ENCODE results near the gene ACSBG1.

The ACSBG1 gene

GRCh38 chr15:78210349-78210717 lies 24.0 kb downstream of the ACSBG1 start:
- POLR2A ChIA-PET: no interaction called here
- CTCF ChIA-PET: no interaction called here
- no peak for TF ChIP-seq L3MBTL2 (conservative IDR thresholded peaks at IDR 0.05)
- TF ChIP-seq PKNOX1 (IDR thresholded peaks at IDR 0.05): no peak
- TF ChIP-seq NFRKB (IDR thresholded peaks at IDR 0.05): no peak
- TF ChIP-seq FOXK2 (IDR thresholded peaks at IDR 0.05): no peak
- TF ChIP-seq BHLHE40 (IDR thresholded peaks at IDR 0.05; ENCODE audit: borderline replicate concordance): no peak
- TF ChIP-seq ARNT (IDR thresholded peaks at IDR 0.05): no peak
- TF ChIP-seq LEF1 (IDR thresholded peaks at IDR 0.05; ENCODE audit: borderline replicate concordance): no peak
- TF ChIP-seq ZNF384 (IDR thresholded peaks at IDR 0.05): no peak
- TF ChIP-seq SP1 (IDR thresholded peaks at IDR 0.05): no peak
- no peak for TF ChIP-seq SUZ12 (IDR thresholded peaks at IDR 0.05)
- no peak for TF ChIP-seq CTBP1 (IDR thresholded peaks at IDR 0.05; ENCODE audit: borderline replicate concordance)
- no peak for TF ChIP-seq TARDBP (IDR thresholded peaks at IDR 0.05)
- TF ChIP-seq FOXA1 (IDR thresholded peaks at IDR 0.05): no peak
- no peak for TF ChIP-seq HDGF (IDR thresholded peaks at IDR 0.05; ENCODE audit: borderline replicate concordance)
- no peak for DNase-seq (ENCODE audit: extremely low spot score)

- ChIA-PET CTCF (interaction anchor here (1.2 kb wide), 1 partner anchor 32 kb away, joined by 3 read pairs; no protein-coding TSS in a partner anchor), POLR2A (no interaction called here)
- DNase-seq (ENCODE audit: extremely low spot score): no peak
- TF ChIP-seq L3MBTL2 (conservative IDR thresholded peaks at IDR 0.05) (no peak), NFRKB (IDR thresholded peaks at IDR 0.05) (no peak), BHLHE40 (IDR thresholded peaks at IDR 0.05; ENCODE audit: borderline replicate concordance) (no peak), FOXK2 (IDR thresholded peaks at IDR 0.05) (no peak), HDGF (IDR thresholded peaks at IDR 0.05; ENCODE audit: borderline replicate concordance) (no peak), CTBP1 (IDR thresholded peaks at IDR 0.05; ENCODE audit: borderline replicate concordance) (no peak), FOXA1 (IDR thresholded peaks at IDR 0.05) (no peak), ZNF384 (IDR thresholded peaks at IDR 0.05) (no peak), SP1 (IDR thresholded peaks at IDR 0.05) (no peak), FOXM1 (IDR thresholded peaks at IDR 0.05; ENCODE audit: borderline replicate concordance) (no peak), PKNOX1 (IDR thresholded peaks at IDR 0.05) (no peak)
These were observed 24.6 kb downstream of the ACSBG1 start for GRCh38 chr15:78209646-78210348.

- TF ChIP-seq LEF1 (IDR thresholded peaks at IDR 0.05; ENCODE audit: borderline replicate concordance) (no peak), FOXA1 (IDR thresholded peaks at IDR 0.05) (no peak), SUZ12 (IDR thresholded peaks at IDR 0.05) (no peak), HDGF (IDR thresholded peaks at IDR 0.05; ENCODE audit: borderline replicate concordance) (no peak), PKNOX1 (IDR thresholded peaks at IDR 0.05) (no peak), ARNT (IDR thresholded peaks at IDR 0.05) (no peak), CTBP1 (IDR thresholded peaks at IDR 0.05; ENCODE audit: borderline replicate concordance) (no peak), ZNF384 (IDR thresholded peaks at IDR 0.05) (no peak), ELF4 (IDR thresholded peaks at IDR 0.05) (no peak), L3MBTL2 (conservative IDR thresholded peaks at IDR 0.05) (no peak), NFRKB (IDR thresholded peaks at IDR 0.05) (no peak)
- CTCF ChIA-PET: interaction anchor here (1.2 kb wide), 1 partner anchor 31 kb away, joined by 3 read pairs; no protein-coding TSS in a partner anchor
- no peak for DNase-seq (ENCODE audit: extremely low spot score)
- POLR2A ChIA-PET: no interaction called here
These were observed 25.3 kb downstream of the ACSBG1 start for GRCh38 chr15:78208887-78209645.

- no peak for DNase-seq (ENCODE audit: extremely low spot score)
- no peak for TF ChIP-seq TARDBP (IDR thresholded peaks at IDR 0.05)
- no peak for TF ChIP-seq FOXK2 (IDR thresholded peaks at IDR 0.05)
- TF ChIP-seq ZNF384 (IDR thresholded peaks at IDR 0.05): no peak
- no peak for TF ChIP-seq HDGF (IDR thresholded peaks at IDR 0.05; ENCODE audit: borderline replicate concordance)
- no peak for TF ChIP-seq FOXM1 (IDR thresholded peaks at IDR 0.05; ENCODE audit: borderline replicate concordance)
- no peak for TF ChIP-seq ARNT (IDR thresholded peaks at IDR 0.05)
- no peak for TF ChIP-seq SP1 (IDR thresholded peaks at IDR 0.05)
- no peak for TF ChIP-seq FOXA1 (IDR thresholded peaks at IDR 0.05)
- no peak for TF ChIP-seq L3MBTL2 (conservative IDR thresholded peaks at IDR 0.05)
- TF ChIP-seq BHLHE40 (IDR thresholded peaks at IDR 0.05; ENCODE audit: borderline replicate concordance): no peak
- no peak for TF ChIP-seq SUZ12 (IDR thresholded peaks at IDR 0.05)
- no peak for TF ChIP-seq PKNOX1 (IDR thresholded peaks at IDR 0.05)
- TF ChIP-seq ELF4 (IDR thresholded peaks at IDR 0.05): no peak
- no peak for TF ChIP-seq NFRKB (IDR thresholded peaks at IDR 0.05)
- no peak for TF ChIP-seq CTBP1 (IDR thresholded peaks at IDR 0.05; ENCODE audit: borderline replicate concordance)
- POLR2A ChIA-PET: no interaction called here
- CTCF ChIA-PET: no interaction called here
These were observed 26.0 kb downstream of the ACSBG1 start for GRCh38 chr15:78208341-78208844.

All from HEK293T (cell line).